H1 (cell line): ENCODE measurements around the gene TAX1BP1. TPM values are rescaled to one million over a fixed set of nuclear protein-coding genes. Genes with fewer than 3 reads are reported as not detected.

ENCODE experiments used
- HDAC2 ChIP-seq, 2 experiments: fragments of 300-600 bp in 1 of 2; sonication (generic) in 1 of 2; IDR thresholded peaks; 2 replicates each; pipeline ENCODE4 v1.6.1; 2011 to 2012; ENCODE audit warnings: low read depth in 2 of 2, low read length in 2 of 2, mild to moderate bottlenecking in 2 of 2, moderate library complexity in 2 of 2, borderline replicate concordance in 1 of 2, inconsistent platforms in 1 of 2
- NRF1 ChIP-seq: IDR thresholded peaks from 2 replicates; pipeline ENCODE4 v1.6.1; 2011; ENCODE audit warnings: mild to moderate bottlenecking, low read depth, low read length, improper control_type of control experiment
- POLR2A ChIP-seq, 2 experiments: IDR thresholded peaks; 1 replicate in 1 of 2; 2 replicates in 1 of 2; pipeline ENCODE4 v1.6.1; 2011; ENCODE audit warnings: low read depth in 2 of 2, low read length in 2 of 2, mild to moderate bottlenecking in 2 of 2; ENCODE audit errors: control extremely low read depth in 1 of 2
- SRF ChIP-seq: IDR thresholded peaks from 2 replicates; pipeline ENCODE4 v1.6.1; 2011; ENCODE audit warnings: mild to moderate bottlenecking, low read depth, low read length, moderate library complexity
- polyA plus RNA-seq, 7 experiments: library from polyadenylated mRNA; depleted of rRNA in 3 of 7; stranded (reverse) in 5 of 7; unstranded in 2 of 7; fragments of >200 nt in 5 of 7; fragments of 200-250 nt in 2 of 7; gene quantifications; 1 replicate in 5 of 7; 2 replicates in 1 of 7; 4 replicates in 1 of 7; pipeline versions ENCODE4 v1.2.1 to v1.2.3, GENCODE V29; 2011 to 2013; ENCODE audit warnings: missing spikeins in 2 of 7, mixed read lengths in 2 of 7
- total RNA-seq: library from RNA; stranded (reverse); fragmentation: NEBNext Ultra II Directional; extraction: Animal tissue kit (Norgen Biotek cat#: 25700); gene quantifications from 2 replicates; pipeline ENCODE4 v1.2.1, GENCODE V29; 2021
- TF ChIP-seq, protein P1 (sequence below): IDR thresholded peaks from 2 replicates; pipeline ENCODE4 v1.6.1; 2012; ENCODE audit warnings: low read length, inconsistent platforms
- TF ChIP-seq, protein P2 (sequence below): IDR thresholded peaks from 2 replicates; pipeline ENCODE4 v1.6.1; 2012; ENCODE audit warnings: inconsistent platforms

The TAX1BP1 gene
- total and polyA plus RNA-seq, 2 of the 8 experiments (the other 6 are each of a cell fraction or from before 2014, with no cell fraction given), result 56.0 to 62.7 TPM

DNA sequence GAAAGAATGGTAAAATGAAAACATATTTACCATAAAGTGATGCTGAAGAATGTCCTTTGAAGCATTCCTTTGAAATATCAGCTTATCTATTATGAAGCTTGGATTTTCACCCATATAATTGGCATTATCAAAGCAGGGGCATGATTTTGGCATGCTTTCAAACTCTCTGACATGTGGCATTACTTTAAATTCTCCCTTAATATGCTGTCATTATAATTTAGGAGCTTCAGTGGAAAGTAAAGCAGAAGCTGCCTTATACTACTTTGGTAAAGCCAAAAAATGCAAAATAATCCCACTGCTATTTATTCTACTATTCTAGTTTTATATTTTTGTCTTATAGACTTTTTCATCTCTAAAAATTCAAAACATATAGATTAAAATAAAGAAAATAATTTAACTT is 49.3 kb upstream of the TAX1BP1 start (continued):
- TF ChIP-seq, protein P1, sequence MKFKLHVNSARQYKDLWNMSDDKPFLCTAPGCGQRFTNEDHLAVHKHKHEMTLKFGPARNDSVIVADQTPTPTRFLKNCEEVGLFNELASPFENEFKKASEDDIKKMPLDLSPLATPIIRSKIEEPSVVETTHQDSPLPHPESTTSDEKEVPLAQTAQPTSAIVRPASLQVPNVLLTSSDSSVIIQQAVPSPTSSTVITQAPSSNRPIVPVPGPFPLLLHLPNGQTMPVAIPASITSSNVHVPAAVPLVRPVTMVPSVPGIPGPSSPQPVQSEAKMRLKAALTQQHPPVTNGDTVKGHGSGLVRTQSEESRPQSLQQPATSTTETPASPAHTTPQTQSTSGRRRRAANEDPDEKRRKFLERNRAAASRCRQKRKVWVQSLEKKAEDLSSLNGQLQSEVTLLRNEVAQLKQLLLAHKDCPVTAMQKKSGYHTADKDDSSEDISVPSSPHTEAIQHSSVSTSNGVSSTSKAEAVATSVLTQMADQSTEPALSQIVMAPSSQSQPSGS, result no peak
- TF ChIP-seq, protein P2, sequence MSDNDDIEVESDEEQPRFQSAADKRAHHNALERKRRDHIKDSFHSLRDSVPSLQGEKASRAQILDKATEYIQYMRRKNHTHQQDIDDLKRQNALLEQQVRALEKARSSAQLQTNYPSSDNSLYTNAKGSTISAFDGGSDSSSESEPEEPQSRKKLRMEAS, result no peak
- TF ChIP-seq POLR2A (IDR thresholded peaks at IDR 0.05; ENCODE audit: control extremely low read depth in 1 of 2, low read depth in 2 of 2, low read length in 2 of 2), result no peak
- no peak for TF ChIP-seq HDAC2 (IDR thresholded peaks at IDR 0.05; ENCODE audit: borderline replicate concordance in 1 of 2, low read depth in 2 of 2, low read length in 2 of 2)
- TF ChIP-seq NRF1, result no peak
- TF ChIP-seq SRF, result no peak
